Mucosa of descending colon (tissue), 3 donors: ENCODE results near the gene MAPK7. TPM values are rescaled to one million over a fixed set of nuclear protein-coding genes. Genes with fewer than 3 reads are reported as not detected.
A peak's percentile ranks its signal among the peaks of the same experiment; 100 is the strongest.

ENCODE experiments used
- ATAC-seq: fragments of 200-7000 bp; cut with Tn5 transposase; one replicate; pipeline ENCODE4 v1.9.1; 2020; ENCODE audit warnings: mild to moderate bottlenecking, moderate library complexity
- DNase-seq, 3 donors: peaks; one replicate each; pipeline ENCODE4 v3.0.0-alpha.2; 2020
- H3K36me3 ChIP-seq: fragments of 200-600 bp; one replicate; pipeline ENCODE4 v1.8.0; 2021; ENCODE audit warnings: low read depth, mild to moderate bottlenecking
- H3K4me1 ChIP-seq: fragments of 200-600 bp; one replicate; pipeline ENCODE4 v1.8.0; 2021; ENCODE audit warnings: low read depth, mild to moderate bottlenecking
- H3K4me3 ChIP-seq: fragments of 200-600 bp; one replicate; pipeline ENCODE4 v1.8.0; 2021; ENCODE audit warnings: mild to moderate bottlenecking
- H3K9me3 ChIP-seq: fragments of 200-600 bp; one replicate; pipeline ENCODE4 v1.8.0; 2021; ENCODE audit warnings: mild to moderate bottlenecking
- CTCF ChIP-seq: fragments of 200-600 bp; IDR thresholded peaks from one replicate; pipeline ENCODE4 v1.8.0; 2022; ENCODE audit warnings: antibody characterized with exemption, mild to moderate bottlenecking
- intact Hi-C, 2 donors: fragments of 100-400 bp; cut with DNase I in 1 of 2; cut with micrococcal nuclease in 1 of 2; formaldehyde crosslinking; loops; one replicate each; pipeline versions ENCODE4 v1.11.0 to v1.11.1; 2022; cut with DNase I, micrococcal nuclease
- total RNA-seq, 3 donors: library from RNA; stranded (reverse); fragmentation: NEBNext Ultra II Directional in 2 of 3; extraction: Animal tissue kit (Norgen Biotek cat#: 25700) in 2 of 3; gene quantifications; one replicate each; pipeline versions ENCODE4 v1.2.1 to v1.2.4, GENCODE V29; 2021 to 2023
- donor health status: DM: no; HTN: no; CAD: no; lungs with moderate emphysema.
- donor health status: DM: no; HTN: no; CAD: no.
- donor health status: DM: no; HTN: yes; CAD: no.

MAPK7 gene
- total RNA-seq, 3 donors from 2014 or later: 36.9 to 48.6 (median 47.5) TPM

DNA sequence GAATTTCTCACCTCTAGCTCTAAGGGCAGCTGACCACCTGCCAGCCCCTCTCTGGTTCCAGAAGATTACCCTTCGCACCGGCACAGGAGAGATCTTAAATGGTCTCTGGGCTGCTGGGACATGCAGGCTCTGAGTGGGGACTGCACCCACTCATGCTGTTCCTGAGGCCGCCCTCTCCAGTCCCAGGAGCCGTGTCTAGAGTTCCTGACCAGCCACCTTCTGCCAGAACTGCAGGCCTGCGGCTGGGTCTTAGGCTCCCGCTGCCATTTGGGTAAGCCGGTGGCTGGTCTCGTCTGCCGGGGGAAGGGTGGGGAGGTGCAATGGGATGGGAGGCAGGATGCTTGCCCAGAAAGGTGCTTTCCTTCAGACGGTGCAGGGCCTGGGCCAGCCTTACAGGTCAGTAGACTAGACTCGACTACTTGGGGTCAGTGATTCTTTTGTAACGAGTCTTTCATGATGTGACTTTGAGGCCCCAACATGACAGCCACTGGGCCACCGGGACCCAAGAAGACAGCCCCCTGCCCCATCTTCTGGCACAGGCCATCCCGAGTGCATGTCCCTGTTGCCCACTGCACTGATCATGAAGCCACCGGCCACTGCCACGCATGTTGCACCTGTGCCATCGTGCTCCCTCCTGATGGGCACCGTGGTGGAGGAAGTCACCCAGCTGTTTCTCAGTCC, 42.2 kb upstream of the MAPK7 start:
- Histone ChIP-seq H3K4me3 (no peak overlapping the region), H3K4me1 (no peaks in the 10 kb centered on the region), H3K36me3 (no peaks in the 10 kb centered on the region), H3K9me3 (no peaks in the 10 kb centered on the region)
- DNase-seq (no peak), ATAC-seq (no peak)
- no peak for TF ChIP-seq CTCF
- intact Hi-C loops: no loop called here

DNA sequence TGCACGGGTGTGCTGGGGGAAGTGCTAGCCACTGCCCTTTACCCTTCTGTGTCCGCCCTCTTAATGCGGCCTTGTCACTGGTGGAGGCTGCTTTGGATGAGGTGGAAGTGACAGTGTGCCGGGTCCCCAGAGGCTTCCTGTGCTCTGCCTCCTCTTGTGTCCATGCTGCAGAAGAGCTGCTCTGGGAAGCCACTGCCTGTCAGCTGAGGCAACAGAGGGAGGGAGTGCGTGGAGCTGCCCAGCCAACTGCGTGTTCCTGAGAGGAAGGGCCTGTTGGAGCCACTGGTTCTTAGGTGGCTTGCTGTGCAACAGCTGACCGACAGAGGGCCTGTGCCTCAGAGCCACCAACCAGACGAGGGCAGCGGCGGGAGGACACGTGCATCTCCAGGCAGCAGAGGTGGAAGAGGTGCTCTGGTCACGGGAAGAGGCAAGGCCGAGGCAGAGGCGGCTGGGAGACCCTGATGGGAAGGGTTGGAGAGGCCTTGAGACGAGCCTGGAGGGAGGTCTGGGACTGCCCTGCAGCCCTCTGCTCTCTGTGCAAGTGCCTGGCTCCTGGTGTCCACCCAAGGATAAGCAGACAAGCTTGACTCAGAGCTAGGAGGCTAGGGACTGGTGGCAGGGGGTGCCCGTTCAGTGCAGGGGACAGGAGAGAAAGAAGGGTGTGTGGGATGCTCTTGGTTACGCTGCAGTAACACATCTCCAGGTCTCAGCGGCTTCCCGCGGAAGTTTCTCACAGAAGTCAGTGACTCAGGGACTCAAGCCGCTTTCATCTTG, 41.2 kb upstream of the MAPK7 start:
- H3K36me3 ChIP-seq: no peaks in the 10 kb centered on the region
- no peak overlapping the region for H3K4me3 ChIP-seq
- intact Hi-C loops: no loop called here
- no peak for TF ChIP-seq CTCF
- H3K9me3 ChIP-seq: no peaks in the 10 kb centered on the region
- ATAC-seq: no peak
- DNase-seq: no peak
- no peaks in the 10 kb centered on the region for H3K4me1 ChIP-seq

DNA sequence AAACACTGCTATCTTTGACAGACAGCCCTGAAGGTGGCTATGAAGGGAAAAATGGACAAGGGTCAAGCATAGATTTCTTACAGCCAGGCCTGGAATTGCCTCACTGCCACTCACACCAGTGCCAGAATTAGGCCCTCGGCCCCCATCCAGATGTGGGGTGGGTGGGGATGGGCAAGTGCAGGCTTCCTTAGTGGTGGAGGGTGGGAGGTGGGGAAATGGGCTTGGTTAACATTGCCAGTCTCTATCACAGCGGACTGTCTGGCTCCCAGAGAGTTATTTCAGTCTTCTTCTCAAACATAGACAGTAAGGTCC, 40.6 kb upstream of the MAPK7 start:
- Histone ChIP-seq H3K4me3 (no peak overlapping the region), H3K9me3 (no peaks in the 10 kb centered on the region), H3K36me3 (no peaks in the 10 kb centered on the region), H3K4me1 (no peaks in the 10 kb centered on the region)
- ATAC-seq (no peak), DNase-seq (no peak)
- TF ChIP-seq CTCF: no peak
- intact Hi-C loops: no loop called here

- peak in 2 of 3 donors; percentile 77 to 83 for DNase-seq
- Histone ChIP-seq H3K9me3 (no peaks in the 10 kb centered on the region), H3K4me1 (no peaks in the 10 kb centered on the region), H3K4me3 (no peak overlapping the region), H3K36me3 (no peaks in the 10 kb centered on the region)
- intact Hi-C loops: no loop called here
- peak; percentile 84 for ATAC-seq
- TF ChIP-seq CTCF: peak; percentile 67
Measured at GRCh38 chr17:19338031-19338990, 40.0 kb upstream of the MAPK7 start.

DNA sequence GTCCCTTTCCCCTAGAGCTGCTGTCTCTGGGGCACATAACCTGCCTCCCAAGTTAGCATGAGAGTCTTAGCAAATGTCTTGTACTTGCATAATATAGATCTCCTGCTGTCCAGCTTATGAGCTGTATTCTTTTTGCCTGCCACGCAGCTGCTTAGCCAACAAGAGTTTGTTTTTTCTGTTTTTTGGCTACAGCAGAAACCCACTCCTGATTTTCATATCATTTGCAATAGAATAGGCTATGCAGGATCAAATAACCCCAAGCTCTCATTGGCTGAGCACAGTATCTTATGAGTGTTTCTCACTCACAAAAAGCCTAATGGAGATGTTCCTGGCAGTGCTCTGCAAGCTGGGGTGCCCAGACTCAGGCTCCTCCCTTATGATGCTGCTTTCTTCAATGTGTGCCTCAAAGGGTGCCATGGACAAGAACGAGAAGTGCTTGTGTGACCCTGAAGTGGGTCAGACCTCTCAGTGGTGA, 38.9 kb upstream of the MAPK7 start:
- H3K4me1 ChIP-seq: peaks cover 3% of the 10 kb centered on the region
- ATAC-seq (no peak), DNase-seq (no peak)
- intact Hi-C loops: no loop called here
- H3K36me3 ChIP-seq: no peaks in the 10 kb centered on the region
- no peaks in the 10 kb centered on the region for H3K9me3 ChIP-seq
- TF ChIP-seq CTCF: no peak
- H3K4me3 ChIP-seq: no peak overlapping the region
